CD4-positive, alpha-beta T cell treated with Interleukin-17A for 1 hour (primary cell): Measurements from ENCODE around the gene SLIT3.

ENCODE experiments used
- DNase-seq: peaks from one replicate; pipeline ENCODE4 v3.0.0-alpha.2; 2020

SLIT3 gene

DNA sequence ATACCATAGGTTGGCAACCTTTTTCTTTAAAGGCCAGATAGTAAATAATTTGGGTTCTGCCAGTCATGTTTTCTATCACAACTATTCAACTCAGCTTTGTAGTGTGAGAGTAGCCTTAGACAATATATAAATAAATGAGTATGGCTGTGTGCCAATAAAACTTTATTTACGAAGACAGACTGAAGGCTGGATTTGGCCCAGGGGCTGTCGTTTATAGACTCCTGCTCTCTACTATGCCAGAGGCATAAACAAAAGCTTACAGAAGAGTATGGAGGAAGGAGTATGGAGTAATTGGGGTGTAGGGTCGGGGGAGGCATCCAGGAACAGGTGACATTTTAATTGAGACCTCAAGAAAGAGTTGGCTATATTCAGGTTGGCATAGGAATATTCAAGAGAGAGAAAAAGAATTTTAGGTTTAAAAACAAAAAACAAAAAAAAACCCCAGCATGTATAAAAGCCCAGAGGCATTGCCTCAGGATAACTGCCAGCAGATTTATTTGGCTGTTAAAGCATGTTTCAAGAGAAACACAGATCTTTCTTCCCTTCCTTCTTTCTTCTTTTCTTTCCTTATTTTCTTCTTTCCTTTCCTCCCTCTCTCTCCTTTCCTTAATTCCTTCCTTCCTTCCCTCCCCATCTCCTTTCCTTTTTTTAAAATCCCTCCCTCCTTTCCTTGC is 39.9 kb downstream of the SLIT3 start:
- no peak for DNase-seq

- DNase-seq: no peak
Observed at GRCh38 chr5:169258372-169259000, 42.5 kb downstream of the SLIT3 start.

- DNase-seq: no peak
Observed at GRCh38 chr5:169256191-169256590, 44.7 kb downstream of the SLIT3 start.

GRCh38 chr5:169253071-169253470 is 47.9 kb downstream of the SLIT3 start:
- no peak for DNase-seq

GRCh38 chr5:169251333-169252084 is 49.4 kb downstream of the SLIT3 start:
- DNase-seq: no peak

DNA sequence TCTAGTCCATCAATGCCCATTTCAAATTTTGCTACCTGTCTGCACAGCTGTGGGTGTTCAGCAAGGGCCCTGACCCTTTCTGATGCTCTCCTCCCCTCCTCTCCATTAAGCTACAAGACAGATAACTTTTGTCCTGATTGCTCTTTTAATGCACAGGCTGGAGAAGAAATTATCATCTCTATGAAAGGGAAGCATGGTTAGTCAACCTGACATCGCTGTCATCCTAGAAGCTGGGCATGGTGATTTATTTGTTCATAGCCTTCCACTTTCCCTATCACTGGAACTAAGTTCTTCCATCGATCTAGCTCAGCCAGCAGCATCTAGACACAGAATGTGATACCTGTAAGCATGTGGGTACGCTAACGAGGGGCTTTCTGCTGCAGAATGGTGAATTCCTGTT is 50.1 kb downstream of the SLIT3 start:
- DNase-seq: no peak

GRCh38 chr5:169248996-169249395 is 51.9 kb downstream of the SLIT3 start:
- no peak for DNase-seq

DNA sequence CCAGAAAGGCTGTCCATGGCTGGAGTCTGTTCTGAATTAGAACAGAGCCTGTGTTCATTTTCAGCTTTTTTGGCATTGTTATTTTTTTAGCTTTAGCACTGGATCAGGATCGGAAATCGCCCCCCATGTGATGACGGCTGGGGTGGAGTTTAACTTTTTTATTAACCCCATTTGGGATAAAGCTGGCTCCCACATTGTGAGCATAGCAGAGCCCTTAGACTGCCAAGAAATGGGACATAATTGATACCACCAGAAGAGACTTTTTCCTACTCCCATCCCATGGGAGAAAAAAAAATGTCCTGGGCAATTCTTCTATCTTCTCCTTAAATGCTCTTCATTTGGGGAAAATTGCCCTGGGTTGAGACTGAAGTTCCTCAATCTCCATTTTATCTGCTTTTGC is 52.4 kb downstream of the SLIT3 start:
- DNase-seq: no peak

DNA sequence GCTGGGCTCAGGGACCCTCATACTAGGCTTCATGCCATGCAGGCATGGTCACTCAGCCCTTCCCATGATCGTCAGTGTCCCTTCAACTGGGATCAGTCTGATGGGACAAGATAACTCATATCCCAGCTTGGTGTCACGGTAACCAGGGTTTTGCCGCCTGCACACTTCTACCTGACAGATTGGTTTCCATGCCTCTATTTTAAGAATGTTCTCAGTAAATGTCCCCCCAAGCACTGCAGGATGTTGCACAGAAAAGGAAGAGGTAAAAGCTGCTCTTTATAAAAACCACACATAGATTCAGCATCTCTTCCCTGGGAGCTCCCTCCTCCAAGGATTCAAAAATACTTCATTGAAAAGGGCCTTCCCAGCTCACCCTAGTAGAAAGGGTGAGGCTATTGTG is 56.1 kb downstream of the SLIT3 start:
- DNase-seq: no peak

DNA sequence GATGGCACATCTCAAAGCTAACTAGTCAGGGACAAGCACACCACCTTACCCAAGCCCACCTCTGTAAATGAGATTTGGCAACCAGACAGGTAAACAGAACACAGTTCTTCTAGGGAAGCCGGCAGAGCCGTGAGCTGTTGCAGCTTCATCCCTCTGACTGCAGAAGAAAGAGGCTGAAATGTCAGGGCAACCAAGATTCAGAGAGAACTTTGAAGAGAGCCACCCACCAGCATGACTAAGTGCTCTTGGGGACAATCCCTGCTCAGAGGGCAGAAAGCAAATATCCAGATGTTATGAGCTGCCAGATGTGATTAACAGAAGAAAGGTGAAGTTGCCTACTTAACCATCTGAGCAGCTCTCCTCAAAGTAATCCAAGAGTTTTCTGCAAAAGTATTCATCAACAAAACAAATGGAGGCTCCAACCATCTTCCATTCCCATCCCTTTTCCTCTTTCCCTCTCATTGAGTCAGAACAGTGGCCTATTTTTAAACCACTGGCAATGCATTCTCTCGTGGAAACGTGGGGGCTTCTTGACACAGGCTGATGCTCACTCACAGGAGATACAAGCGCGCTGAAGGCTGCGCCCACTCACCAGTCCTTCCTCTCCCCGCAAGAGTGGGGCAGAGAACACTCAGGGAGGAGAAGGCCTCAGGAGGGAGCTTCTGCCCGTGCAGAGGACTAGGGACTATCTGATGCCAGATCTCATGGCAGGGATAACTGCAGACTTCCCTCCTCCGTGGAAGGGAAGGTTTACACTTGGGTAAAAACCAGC is 57.1 kb downstream of the SLIT3 start:
- DNase-seq: no peak

GRCh38 chr5:169242849-169243186 is 58.1 kb downstream of the SLIT3 start:
- no peak for DNase-seq

DNA sequence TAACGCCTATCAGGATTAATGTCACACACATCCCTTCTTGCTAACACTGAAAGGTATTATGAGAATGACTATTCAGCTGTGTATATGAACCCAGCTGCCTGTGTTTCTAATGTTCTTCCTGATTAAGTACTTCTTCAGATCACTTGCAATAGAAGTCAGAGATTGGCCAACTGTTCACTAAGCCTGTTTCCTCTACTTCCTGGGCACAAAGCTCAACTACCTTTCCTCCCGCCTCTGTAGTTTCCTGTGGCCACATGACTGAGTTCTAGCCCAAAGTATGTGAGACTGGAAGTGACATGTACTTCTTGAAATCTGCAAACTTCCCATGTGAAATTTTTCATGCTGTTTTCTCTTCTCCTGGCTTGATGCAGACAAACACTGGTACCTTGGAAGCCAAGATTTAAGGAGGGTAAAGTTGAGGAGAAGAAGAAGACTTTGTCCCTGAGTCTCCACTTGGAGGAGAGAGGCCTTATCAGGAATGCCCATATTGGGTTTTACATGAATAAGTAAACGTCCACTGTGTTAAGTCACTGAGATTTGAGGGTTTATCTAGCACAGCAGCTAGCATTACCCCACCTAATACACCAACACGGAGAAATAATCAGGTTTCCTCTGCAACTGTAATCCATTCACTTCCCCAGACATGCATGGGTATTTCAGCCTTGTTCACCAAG is 58.6 kb downstream of the SLIT3 start:
- no peak for DNase-seq

GRCh38 chr5:169229342-169229892 is 71.5 kb downstream of the SLIT3 start:
- DNase-seq: no peak

GRCh38 chr5:169226895-169227294 is 74.0 kb downstream of the SLIT3 start:
- no peak for DNase-seq

DNA sequence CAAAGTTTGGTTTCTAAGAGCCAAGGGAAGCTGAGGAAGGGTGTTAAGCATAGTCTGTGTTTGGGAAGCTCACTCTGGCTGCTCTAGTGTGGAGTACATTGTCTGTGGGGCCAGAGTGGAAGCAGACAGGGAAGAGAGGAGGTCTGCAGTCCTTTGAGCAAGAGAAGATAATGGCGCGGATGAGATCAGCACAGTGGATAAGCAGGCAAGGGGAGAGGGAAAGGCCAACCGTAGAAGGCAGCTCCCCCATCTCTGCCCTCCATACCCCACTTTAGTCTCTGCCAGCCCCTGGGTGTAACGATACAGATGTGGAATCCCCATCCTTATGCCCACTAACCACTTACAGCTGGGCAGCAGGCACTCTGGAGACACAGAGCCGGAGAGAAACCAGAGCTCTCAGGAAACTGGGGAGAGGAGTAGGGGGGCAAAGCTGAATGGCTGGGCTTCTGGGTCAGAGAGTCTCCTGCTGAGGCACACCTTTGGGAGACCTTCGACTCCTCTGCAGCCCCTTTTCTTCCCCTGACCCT is 75.0 kb downstream of the SLIT3 start:
- DNase-seq: no peak

DNA sequence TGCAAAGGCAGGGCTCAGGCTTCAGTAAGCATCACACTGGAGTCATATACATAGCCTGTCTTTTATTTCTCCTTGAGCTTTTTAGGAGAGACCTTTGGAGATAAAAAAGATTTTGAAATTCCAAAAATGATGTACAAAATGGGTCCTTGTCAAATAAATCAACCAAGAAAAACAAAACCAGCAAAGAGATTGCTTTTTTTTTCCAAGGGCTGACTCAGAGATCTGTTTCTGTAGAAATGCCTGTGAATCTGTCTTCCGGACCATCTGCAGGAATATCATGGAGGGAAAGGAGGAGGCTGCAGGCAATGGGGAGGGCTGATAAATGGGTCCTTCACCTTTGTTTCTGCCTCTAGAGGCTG is 77.4 kb downstream of the SLIT3 start:
- no peak for DNase-seq

- DNase-seq: no peak
Observed at GRCh38 chr5:169222934-169223594, 77.9 kb downstream of the SLIT3 start.

- DNase-seq: no peak
Observed at GRCh38 chr5:169221519-169221918, 79.4 kb downstream of the SLIT3 start.

DNA sequence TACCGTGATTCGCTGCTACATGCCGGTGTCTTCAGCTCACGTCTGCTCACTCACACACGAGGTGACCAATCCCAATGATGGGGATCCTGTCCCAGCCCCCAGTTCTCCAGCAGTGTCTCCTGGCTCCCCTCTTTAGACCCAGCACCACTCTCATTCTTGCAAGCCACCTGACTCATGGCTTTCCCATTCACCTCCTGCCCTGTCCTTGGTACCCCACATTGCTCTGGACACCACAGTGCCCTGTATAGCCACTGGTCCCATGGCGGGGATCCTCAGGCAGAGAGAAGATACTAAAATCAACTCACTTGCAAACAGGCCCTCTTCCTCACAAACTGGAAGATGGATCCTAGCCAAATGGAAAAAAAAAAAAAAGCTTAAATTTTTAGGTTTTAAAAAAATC is 81.0 kb downstream of the SLIT3 start:
- no peak for DNase-seq

GRCh38 chr5:169219351-169219750 is 81.6 kb downstream of the SLIT3 start:
- DNase-seq: no peak

- no peak for DNase-seq
Observed at GRCh38 chr5:169218861-169219260, 82.1 kb downstream of the SLIT3 start.

DNA sequence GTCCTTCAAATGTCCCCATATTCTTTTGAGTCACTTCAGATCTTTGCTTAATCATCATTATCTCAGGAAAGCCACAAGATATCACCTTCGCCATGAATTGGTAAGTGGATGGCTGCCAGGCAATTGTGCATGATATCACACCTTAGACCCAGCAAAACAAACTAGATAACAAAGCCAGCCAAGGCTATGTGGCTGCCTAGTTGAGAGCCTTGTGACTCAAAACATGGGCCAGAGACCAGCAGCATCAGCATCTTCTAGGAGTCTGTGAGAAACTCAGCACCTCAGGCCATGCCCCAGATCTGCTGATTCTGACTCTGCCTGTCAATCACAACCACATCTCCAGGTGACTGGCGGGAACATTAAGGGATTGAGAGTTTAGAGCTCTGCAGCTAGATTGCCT is 82.8 kb downstream of the SLIT3 start:
- DNase-seq: no peak
